Adrenal gland (tissue), 12 donors: Measurements from ENCODE around the gene LYSMD4. TPM values are rescaled to one million over a fixed set of nuclear protein-coding genes. Genes with fewer than 3 reads are reported as not detected.

ENCODE experiments used
- DNase-seq, 7 donors: peaks; one replicate each; pipeline ENCODE4 v3.0.0-alpha.2; 2019 to 2020
- H3K27ac ChIP-seq, 5 donors: fragments of 200-600 bp; sonication (generic) in 4 of 5; 1 replicate in 3 of 5; 2 replicates in 2 of 5; pipeline versions ENCODE4 v1.5.1 to v1.8.0; 2016 to 2020; ENCODE audit warnings: mild to moderate bottlenecking in 1 of 5
- H3K27me3 ChIP-seq: fragments of 200-600 bp; 2 replicates; pipeline ENCODE4 v1.8.0; 2021
- H3K36me3 ChIP-seq, 2 donors: fragments of 200-600 bp; replicated peaks in 1 of 2; 1 replicate in 1 of 2; 2 replicates in 1 of 2; pipeline versions ENCODE4 v1.5.1 to v1.8.0; 2018 to 2022
- H3K4me1 ChIP-seq, 2 donors: fragments of 200-600 bp; replicated peaks in 1 of 2; 1 replicate in 1 of 2; 2 replicates in 1 of 2; pipeline versions ENCODE4 v1.5.1 to v1.8.0; 2018 to 2021
- H3K4me3 ChIP-seq, 4 donors: fragments of 200-600 bp; sonication (generic) in 3 of 4; one replicate each; pipeline ENCODE4 v1.5.1; 2016 to 2018
- H3K9me3 ChIP-seq, 3 donors: fragments of 200-600 bp; sonication (generic) in 1 of 3; replicated peaks in 1 of 3; 1 replicate in 2 of 3; 2 replicates in 1 of 3; pipeline versions ENCODE4 v1.5.1 to v1.8.0; 2016 to 2021
- CTCF ChIP-seq, 6 experiments: fragments of 450-650 bp in 4 of 6; fragments of 200-600 bp in 2 of 6; sonication (generic) in 1 of 6; IDR thresholded peaks; 1 replicate in 5 of 6; 2 replicates in 1 of 6; pipeline versions ENCODE4 v1.5.1 to v1.8.0; 2016 to 2021; ENCODE audit warnings: antibody characterized with exemption in 6 of 6, mild to moderate bottlenecking in 2 of 6, moderate library complexity in 1 of 6
- POLR2A ChIP-seq, 2 donors: fragments of 450-650 bp; IDR thresholded peaks; one replicate each; pipeline ENCODE4 v1.6.1; 2017; ENCODE audit warnings: antibody characterized with exemption in 2 of 2, mild to moderate bottlenecking in 2 of 2, moderate library complexity in 1 of 2
- WGBS, 4 donors: extraction: QIAGEN DNeasy Blood & Tissue Kit in 2 of 4; methylation state at CpG; one replicate each; pipeline versions ENCODE4 v1.1.5 to v1.1.7; 2013 to 2017; 5-methylcytosine and 5-hydroxymethylcytosine counted together
- intact Hi-C, 2 donors: fragments of 100-400 bp; cut with DNase I; formaldehyde crosslinking; loops; one replicate each; pipeline versions ENCODE4 v1.14.1 to v1.15.0; 2022 to 2023
- polyA plus RNA-seq, 3 donors: library from polyadenylated mRNA; stranded (reverse); fragments of 200-250 nt in 2 of 3; fragments of 350-450 nt in 1 of 3; fragmentation: Illumina TruSeq in 1 of 3; extraction: RNeasy Lipid Tissue Mini Kit (QIAGEN cat#74804) in 1 of 3; gene quantifications; one replicate each; pipeline ENCODE4 v1.2.3, GENCODE V29; 2013 to 2014
- total RNA-seq, 9 donors: library from RNA; depleted of rRNA in 4 of 9; stranded (reverse); fragments of >200 nt in 4 of 9; fragments of 120-200 nt in 1 of 9; fragmentation: NEBNext Ultra II Directional in 1 of 9; extraction: Animal tissue kit (Norgen Biotek cat#: 25700) in 1 of 9; gene quantifications; one replicate each; pipeline versions ENCODE4 v1.1.0 to v1.2.4, GENCODE V29; 2013 to 2023
- donor health status: healthy with polysubstance abuse.
- donor health status: Bipolar disorder and iron deficiency.
- donor health status: DM: yes; HTN: yes; CAD: no.
- donor health status: DM: no; HTN: no; CAD: no.
- donor health status: DM: no; HTN: no; CAD: no.
- donor health status: DM: yes; HTN: yes; CAD: no.

Gene LYSMD4
- total and polyA plus RNA-seq, 12 donors = 1.7 to 8.4 (median 6.5) TPM

GRCh38 chr15:99686290-99686689 lies 46.9 kb downstream of the LYSMD4 start:
- Histone ChIP-seq H3K4me3 (no peak overlapping the region), H3K9me3 (no peaks in the 10 kb centered on the region), H3K27ac (no peak overlapping the region), H3K36me3 (peaks cover 0 to 6% of the 10 kb centered on the region in 2 donors), H3K27me3 (no peaks in the 10 kb centered on the region), H3K4me1 (no peaks in the 10 kb centered on the region)
- DNase-seq = no peak
- 88 to 100% (median 99%) methylated on average over 1 of the region's 1 CpG for WGBS, 4 donors
- no peak for TF ChIP-seq CTCF (IDR thresholded peaks at IDR 0.05)
- intact Hi-C loops = no loop called here

- H3K4me1 ChIP-seq = no peaks in the 10 kb centered on the region
- TF ChIP-seq POLR2A (IDR thresholded peaks at IDR 0.05) = no peak
- no peak for TF ChIP-seq CTCF (IDR thresholded peaks at IDR 0.05)
- H3K27ac ChIP-seq = peak overlapping the region in 1 of 5 donors; percentile 45
- H3K27me3 ChIP-seq = no peaks in the 10 kb centered on the region
- no peak overlapping the region for H3K4me3 ChIP-seq
- H3K36me3 ChIP-seq = peaks cover 0 to 6% of the 10 kb centered on the region in 2 donors
- intact Hi-C loops = no loop called here
- DNase-seq = no peak
- WGBS, 4 donors = 73 to 77% (median 75%) methylated on average over 9 of the region's 9 CpGs
- no peaks in the 10 kb centered on the region for H3K9me3 ChIP-seq
Observed at GRCh38 chr15:99683000-99683670, 50.1 kb downstream of the LYSMD4 start.

- peak overlapping the region in 1 of 5 donors; percentile 15 for H3K27ac ChIP-seq
- no peaks in the 10 kb centered on the region for H3K27me3 ChIP-seq
- no peaks in the 10 kb centered on the region for H3K9me3 ChIP-seq
- TF ChIP-seq CTCF (IDR thresholded peaks at IDR 0.05) = no peak
- H3K4me1 ChIP-seq = no peaks in the 10 kb centered on the region
- intact Hi-C loops = no loop called here
- H3K4me3 ChIP-seq = no peak overlapping the region
- H3K36me3 ChIP-seq = peaks cover 0 to 6% of the 10 kb centered on the region in 2 donors
- 0 to 33% (median 0%) methylated on average over 1 of the region's 1 CpG for WGBS, 4 donors
- no peak for DNase-seq
Observed at GRCh38 chr15:99682455-99682854, 50.8 kb downstream of the LYSMD4 start.

GRCh38 chr15:99681990-99682389 lies 51.2 kb downstream of the LYSMD4 start:
- Histone ChIP-seq H3K27ac (peak overlapping the region in 1 of 5 donors; percentile 15), H3K36me3 (peaks cover 0 to 6% of the 10 kb centered on the region in 2 donors), H3K27me3 (no peaks in the 10 kb centered on the region), H3K4me1 (no peaks in the 10 kb centered on the region), H3K4me3 (no peak overlapping the region), H3K9me3 (no peaks in the 10 kb centered on the region)
- no peak for DNase-seq
- WGBS, 4 donors = 89 to 97% (median 92%) methylated on average over 1 of the region's 1 CpG
- no peak for TF ChIP-seq POLR2A (IDR thresholded peaks at IDR 0.05)
- intact Hi-C loops = no loop called here

- peaks cover 0 to 18% of the 10 kb centered on the region in 2 donors for H3K36me3 ChIP-seq
- H3K9me3 ChIP-seq = no peaks in the 10 kb centered on the region
- no peak for DNase-seq
- H3K4me3 ChIP-seq = no peak overlapping the region
- no peak for TF ChIP-seq CTCF (IDR thresholded peaks at IDR 0.05)
- no peak for TF ChIP-seq POLR2A (IDR thresholded peaks at IDR 0.05)
- H3K27me3 ChIP-seq = no peaks in the 10 kb centered on the region
- intact Hi-C loops = no loop called here
- H3K4me1 ChIP-seq = no peaks in the 10 kb centered on the region
- H3K27ac ChIP-seq = no peak overlapping the region
Observed at GRCh38 chr15:99680276-99680675, 53.0 kb downstream of the LYSMD4 start.
